SW 1271 (cell line): Measurements from ENCODE around the gene PSMB3.

Source experiments
- DNase-seq, 2 experiments: peaks; one replicate each; lab custom pipeline; 2025; lab: John Stamatoyannopoulos, UW

Gene PSMB3

DNA sequence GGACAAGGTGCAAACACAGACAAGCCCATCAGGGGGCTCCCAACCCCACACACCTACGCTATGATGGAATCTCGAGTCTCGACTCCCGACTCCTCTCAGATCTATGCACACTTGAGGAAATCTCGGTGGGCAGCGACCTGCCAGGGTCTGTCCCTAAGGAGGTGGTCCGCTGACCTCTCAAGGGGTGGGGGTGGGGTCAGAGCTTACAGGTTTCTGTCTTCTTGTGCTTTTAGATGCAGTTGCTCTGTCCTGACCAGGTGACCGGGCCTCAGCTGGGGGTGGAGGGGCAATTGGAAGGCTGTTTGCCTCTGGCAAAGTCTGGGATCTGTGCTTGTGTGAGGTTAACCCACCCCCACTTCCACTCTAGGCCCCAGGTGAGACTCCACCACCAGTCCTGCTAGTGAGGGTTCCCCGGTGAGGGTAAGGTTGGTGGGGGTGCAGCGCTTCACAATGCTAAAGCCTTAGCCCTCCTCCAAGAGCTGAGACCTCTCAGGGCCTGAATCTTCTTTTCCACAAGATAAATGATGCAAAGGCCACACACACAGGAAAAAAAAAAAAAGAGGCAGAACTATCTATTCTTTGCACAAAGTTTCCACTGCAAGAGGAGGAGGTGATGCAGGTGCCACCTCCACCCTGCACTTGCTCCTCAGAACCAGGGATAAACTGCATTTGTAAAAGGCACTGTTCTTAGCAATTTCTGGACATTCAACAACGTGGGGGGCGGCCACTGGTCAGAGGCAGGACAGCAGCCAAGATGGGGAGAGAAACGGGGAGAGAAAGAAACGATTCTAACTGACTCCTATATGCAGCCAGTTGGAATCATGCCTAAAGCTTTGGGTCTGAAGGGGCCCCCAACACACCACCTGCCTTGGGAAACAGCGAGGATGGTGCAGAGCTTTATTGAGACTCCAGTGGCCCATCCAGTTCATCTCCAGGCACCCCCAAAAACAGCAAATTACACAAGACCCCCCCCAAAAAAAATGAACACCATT lies 18.3 kb upstream of the PSMB3 start:
- no peak for DNase-seq

- no peak for DNase-seq
Measured at GRCh38 chr17:38735161-38735997, 17.2 kb upstream of the PSMB3 start.

DNA sequence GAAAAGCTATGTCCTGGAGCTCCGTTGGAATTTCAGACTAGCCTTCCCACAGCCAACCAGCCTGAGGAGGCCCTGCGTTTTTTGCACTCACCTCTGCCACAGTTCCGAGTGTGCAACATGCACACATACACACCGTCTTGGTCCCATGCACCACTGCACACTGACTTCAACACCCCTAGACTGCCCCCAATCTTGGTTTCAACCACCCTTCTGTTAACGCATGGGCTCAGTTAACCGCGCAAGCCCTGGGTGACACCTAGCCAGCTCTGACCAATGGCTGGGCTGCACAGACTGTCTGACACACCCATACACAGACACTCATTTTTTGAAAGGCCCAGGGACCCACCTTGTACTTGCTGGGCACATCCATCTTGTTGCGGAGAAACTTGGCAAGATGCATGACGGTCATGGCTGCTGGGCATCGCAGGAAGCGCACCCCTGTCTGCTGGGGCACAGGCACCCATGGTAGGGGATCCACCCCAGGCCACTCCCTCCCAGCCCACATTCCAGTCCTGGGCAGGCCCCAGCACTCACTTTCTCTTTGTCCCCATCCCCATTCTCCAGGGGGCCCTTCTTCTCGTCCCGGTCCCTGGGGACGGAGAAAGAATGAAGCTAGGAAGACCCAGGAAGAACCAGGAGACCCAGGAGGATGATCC lies 14.4 kb upstream of the PSMB3 start:
- DNase-seq = no peak

DNA sequence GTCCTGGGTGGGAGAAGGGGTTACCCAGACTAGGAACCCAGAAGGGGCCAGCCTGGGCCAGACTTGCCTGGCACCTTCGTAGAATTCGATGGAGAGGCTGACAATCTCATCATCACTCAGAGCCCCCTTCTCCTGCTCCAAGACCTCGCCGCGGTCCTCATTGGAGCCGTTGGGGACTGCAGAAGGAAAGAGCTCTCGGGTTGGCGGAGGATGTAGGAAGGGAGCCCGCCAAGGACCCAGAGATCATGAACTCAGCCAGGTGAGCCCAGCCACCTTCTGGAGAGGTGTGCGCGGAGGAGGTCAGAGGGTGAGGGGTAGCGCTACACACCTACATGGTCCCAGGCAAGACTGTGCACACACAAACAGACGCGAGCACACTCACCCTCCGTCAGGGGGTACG lies 13.9 kb upstream of the PSMB3 start:
- DNase-seq = no peak

DNA sequence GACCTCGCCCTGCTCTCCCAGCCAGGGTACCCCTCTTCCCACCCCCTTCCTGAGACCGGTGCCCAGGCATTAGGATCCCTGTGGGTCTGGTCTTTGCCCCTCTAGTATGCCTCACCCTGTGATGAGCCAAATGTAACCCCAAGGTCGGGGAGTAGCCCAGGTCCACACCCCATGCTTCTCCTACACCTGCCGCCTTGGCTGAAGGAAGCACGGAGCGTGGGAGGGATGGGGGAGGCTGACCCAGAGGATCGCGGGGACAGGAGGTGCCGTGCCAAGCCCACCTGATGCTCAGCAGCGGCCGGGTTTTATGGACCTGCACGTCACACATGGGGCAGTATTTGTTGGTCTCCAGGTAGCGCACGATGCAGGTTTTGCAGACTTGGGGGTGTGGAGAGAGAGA lies 13.2 kb upstream of the PSMB3 start:
- no peak for DNase-seq

DNA sequence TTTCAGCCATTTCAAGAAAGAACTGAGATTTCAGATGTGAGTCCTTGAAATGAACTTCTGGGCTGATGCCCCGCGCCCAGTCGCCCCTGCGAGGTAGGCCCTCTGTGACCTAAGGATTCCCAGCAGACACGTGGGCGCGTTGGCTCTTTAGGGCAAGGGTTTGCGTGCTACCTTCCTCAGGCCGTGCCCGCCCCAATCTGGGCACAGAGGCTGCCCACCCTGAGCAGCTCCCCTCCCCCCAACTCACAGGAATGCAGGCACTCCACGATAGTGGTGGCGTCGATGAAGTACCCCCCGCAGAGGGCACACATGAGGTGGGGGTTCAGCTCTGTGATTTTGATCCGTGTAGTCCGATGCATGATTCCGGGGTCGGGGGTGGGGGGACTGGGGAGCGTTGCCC lies 12.5 kb upstream of the PSMB3 start:
- no peak for DNase-seq

- no peak for DNase-seq
Measured at GRCh38 chr17:38740806-38741205, 11.7 kb upstream of the PSMB3 start.

DNA sequence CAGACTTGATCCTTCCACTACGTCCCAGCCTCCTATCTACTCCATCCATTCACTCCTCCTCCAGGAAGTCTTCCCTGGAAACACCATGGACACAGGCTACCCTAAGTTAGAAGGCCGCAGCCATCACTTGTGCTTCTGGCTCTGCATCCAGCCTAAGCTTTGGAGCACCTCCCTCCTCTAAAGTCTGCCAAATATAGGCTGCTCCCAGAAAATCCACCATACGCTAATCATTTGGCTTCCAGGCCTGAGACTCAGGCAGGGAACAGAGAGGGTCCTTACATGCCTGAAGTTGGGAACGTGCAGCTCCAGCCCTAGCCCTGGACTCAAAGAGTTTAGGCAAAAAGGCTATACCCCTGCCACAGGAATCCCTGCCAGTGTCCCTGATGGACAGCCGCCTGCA lies 11.1 kb upstream of the PSMB3 start:
- DNase-seq = no peak

DNA sequence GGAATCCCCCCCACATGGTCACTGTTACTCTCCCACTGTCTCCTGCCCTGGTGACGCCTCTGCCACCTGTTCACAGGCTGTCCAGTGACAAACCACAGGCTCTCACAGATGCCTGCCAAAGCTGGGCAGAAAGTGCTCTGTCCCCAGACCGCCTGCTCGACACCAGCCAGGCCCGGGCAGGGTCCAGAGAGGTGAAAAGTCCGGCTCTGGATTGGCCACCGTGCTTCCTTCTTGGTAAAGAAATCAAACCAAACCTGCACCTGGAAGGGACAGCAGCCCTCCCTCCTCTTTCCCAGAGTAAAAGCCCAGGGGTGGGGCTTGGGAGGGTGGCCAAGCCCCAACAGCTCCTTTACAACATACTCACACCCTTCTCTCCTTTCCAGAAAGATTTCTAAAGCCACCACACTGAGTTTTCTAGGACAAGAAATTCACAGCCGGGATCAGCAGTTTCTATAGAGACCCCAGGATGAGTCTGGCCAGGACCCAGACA lies 10.6 kb upstream of the PSMB3 start:
- no peak for DNase-seq

DNA sequence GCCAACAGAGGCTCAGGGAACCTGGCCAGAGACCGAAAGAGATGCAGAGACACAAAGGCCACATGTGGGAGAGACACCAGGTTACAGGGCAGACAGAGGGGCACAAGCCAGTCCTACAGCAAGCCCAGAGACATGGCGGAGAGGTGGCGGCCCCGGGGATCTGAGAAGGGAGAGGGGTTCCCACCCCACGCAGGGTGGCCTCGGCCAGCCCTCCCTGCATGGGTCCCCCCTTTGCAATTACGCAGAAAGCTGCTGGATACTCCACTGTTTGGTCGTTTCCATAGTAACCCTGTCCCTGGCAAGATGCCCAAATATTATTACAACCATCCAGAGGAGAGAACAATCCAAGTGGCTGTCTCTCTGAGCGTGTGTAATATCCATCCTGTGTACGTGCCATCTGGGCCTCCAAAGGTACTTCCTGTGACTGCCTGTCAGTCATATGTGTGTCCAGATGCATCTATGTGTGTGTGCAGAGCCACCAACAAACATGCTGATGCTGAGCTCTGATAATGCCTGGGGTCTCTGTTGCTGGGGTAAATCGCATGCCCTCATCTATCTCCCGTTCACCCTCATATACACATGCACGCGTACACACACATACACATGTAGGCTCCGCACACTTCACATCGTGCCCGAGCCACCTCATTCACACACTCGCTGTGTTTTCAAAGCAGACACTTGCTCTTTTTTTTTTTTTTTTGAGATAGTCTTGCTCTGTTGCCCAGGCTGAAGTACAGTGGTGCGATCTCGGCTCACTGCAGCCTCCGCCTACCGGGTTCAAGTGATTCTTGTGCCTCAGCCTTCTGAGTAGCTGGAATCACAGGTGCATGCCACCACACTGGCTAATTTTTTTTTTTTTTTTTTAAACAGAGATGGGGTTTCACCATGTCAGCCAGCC lies 9.9 kb upstream of the PSMB3 start:
- DNase-seq = peak in 1 of 2 experiments; percentile 37

DNA sequence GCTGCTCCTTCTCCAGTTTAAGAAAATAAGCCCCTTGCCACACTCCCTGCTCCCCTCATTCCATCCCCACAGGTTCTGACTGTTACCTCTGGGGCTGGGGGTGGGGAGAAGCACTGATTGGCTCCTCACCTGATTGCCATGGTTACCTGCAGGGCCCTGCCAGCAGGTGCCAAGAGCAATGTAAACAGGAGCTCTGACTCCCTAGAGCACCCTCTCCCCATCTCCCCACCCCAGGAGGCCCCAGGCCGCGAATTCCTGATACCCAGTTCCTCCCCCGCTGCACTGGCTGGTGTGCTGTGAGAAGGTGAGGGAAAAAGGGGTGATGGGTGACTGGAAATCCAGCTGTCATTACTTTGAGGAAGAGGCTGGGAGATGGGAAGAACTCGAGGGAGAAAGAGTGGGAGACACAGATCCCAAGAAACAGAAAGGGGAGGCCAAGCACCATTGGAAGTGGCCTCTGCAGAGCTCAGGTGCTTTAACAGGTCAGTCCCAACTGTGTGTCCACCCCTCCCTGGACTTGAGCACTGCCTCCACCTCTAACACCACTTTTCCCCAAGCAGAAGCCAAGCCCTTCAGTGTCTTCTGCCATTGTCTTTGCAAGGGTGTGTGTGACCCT lies 8.9 kb upstream of the PSMB3 start:
- no peak for DNase-seq

- DNase-seq = no peak
Measured at GRCh38 chr17:38745545-38745944, 7.0 kb upstream of the PSMB3 start.

DNA sequence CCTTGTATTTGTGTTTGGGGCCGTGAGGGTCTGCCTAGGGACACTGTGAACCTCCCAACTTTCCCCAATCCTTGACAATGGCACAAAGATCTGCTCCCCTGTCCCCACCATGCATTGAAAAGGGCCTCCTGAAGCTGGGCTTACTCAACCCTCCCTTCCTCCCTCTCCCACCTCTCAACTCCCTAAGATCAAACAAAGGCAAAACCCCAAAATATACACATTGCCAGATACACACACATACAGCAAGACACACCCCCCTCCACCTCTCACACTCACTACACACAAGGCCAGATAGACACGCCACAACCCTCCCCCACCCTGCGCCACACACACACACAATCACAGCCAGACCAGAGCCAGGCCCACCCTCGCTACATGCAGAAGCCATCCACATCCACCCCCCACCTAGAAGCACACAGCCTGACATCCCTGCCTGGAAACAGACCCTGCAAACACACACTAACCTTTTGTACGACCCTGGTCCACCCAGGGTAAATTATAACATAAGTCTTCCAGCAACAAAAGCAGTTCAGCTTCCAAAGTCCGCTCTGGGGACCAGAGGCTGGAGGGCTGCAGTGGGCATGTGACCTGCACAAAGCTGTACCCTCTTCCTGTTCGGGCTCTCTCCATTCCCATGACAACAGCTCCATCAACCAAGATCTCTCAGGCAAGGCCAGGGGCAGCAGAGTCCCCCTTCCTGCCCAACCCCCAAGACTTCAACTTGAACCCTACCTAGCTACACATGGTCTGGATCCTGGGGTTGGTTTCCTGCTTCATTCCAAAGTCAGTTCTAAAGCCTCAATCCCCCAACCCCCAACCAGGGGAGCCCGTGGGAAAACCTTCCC lies 6.3 kb upstream of the PSMB3 start:
- DNase-seq = no peak

GRCh38 chr17:38746849-38747462 lies 5.6 kb upstream of the PSMB3 start:
- no peak for DNase-seq

DNA sequence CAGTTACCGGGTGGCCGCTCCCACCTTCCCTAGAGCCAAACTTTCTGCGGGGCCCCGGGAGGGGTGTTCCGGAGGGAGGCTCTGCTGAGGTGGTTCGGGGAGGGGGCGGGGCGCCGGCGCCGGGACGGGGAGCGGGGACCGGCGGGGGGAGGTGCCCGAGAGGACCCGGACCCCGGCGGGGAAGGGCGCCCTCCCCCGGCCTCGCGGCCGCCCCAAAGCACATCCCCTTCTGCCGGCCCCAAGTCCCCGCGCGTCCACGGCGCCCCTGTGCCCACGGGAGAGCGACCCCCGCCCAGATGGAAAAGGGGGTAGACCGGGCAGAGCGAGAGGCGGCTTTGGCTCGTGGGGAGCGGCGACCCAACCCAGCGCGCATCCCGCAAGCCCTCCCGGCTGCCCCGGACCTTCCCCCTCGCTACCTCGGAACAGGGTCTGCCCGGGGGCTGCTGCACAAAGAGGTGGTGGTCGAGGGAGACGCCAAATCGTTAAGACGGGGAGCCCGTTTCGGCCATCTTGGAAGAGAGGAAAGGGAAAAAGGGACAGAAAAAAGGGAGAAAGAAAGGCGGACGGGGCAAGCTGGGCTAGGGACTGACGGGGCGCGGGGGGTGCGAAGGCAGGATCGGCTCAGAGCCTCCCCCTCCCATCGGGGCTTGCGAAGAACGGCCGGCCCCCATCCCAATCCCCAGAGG lies 4.9 kb upstream of the PSMB3 start:
- peak in 1 of 2 experiments; percentile 21 for DNase-seq

DNA sequence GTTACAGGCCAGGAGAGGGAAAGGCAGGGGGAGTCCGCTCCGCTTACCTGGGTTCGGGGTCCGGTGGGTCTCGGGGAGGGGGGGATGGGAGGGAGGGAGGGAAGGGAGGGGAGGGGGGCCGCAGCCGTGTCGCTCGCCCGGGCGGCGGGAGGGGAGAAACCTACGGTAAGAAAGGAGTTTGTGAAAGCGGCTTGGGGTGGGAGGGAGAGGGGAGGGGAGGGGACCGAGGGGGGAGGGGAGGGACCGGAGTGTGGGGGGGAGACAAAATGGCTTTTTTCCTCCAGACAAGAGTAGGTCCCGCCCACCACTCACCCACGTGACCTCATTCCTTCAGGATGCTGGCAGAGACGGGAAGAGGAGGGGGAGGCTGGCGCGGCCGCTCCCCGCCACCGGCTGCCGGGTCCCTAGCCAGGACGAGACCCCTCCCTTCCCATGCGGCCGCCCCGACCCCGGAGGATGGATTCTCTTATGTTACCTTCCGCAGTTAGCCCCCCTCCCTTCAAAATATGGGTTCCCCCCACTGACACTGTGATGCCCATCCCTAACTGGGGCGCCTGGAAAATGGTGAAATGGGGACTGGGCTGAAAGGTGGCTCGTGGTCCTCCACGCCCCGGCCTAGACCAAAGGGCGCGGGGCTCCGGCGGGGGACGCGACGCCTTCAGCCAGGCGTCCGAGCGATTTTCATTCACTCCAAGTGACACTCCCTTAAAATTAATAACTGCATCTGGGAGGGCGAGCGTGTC lies 4.2 kb upstream of the PSMB3 start, which contains the start of gene PCGF2:
Gene PCGF2, minus strand, starts transcription at position 188 of the 743 bp plus-strand sequence. CDS start 7,934 bp downstream, outside the sequence.
- peak; percentile 57 to 84 for DNase-seq

- DNase-seq = no peak
Measured at GRCh38 chr17:38748892-38749222, 3.7 kb upstream of the PSMB3 start.
